Effector CD8-positive, alpha-beta T cell (primary cell): ENCODE measurements around the gene RPUSD1.

Experiments
- DNase-seq: peaks from one replicate; lab custom pipeline; 2025; lab: John Stamatoyannopoulos, UW

Gene RPUSD1

DNA sequence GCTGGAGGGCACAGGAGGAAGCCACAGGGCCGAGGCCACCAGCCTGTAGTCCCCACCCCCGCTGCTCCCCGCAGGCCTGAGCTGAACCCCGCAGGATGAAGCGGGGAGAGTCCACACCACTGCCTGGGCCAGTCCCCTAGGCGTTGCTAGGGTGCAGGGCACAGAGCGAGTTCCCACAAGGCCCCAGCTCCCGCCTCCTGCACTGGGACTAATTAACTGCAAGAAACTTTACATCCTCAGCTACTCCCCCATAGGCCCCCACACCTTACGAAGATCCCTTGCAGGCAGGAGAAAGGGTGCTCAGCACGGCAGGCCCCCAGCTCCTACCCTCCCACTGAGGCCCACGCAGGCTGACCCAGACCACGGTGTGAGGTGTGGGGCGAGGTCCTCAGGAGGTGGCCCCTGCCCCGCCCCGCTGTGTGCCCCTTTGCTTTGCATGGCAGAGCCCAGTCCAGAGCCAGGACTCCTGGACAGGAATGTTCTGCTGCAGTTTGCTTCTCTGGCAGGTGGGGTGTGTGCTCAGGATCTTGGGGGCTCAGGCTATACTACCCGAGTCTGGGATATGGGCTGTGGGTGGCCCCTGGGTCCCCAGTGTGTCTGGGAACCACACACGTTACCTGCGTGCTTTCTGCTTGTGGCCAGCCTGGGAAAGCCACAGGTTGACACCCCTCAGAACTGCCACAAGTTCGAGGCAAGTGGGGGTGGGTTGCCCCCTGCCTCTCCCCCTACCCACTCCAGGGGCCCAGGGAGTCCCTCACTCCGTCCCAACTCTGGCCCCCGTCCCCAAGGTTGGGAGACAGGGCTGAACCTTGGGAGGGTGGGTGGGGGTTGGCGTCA is 11.1 kb upstream of the RPUSD1 start:
- no peak for DNase-seq

GRCh38 chr16:798666-799065 is 10.5 kb upstream of the RPUSD1 start:
- DNase-seq: no peak

- DNase-seq: no peak
These were observed 9.5 kb upstream of the RPUSD1 start for GRCh38 chr16:797686-798085.

GRCh38 chr16:797120-797420 is 8.9 kb upstream of the RPUSD1 start:
- no peak for DNase-seq

DNA sequence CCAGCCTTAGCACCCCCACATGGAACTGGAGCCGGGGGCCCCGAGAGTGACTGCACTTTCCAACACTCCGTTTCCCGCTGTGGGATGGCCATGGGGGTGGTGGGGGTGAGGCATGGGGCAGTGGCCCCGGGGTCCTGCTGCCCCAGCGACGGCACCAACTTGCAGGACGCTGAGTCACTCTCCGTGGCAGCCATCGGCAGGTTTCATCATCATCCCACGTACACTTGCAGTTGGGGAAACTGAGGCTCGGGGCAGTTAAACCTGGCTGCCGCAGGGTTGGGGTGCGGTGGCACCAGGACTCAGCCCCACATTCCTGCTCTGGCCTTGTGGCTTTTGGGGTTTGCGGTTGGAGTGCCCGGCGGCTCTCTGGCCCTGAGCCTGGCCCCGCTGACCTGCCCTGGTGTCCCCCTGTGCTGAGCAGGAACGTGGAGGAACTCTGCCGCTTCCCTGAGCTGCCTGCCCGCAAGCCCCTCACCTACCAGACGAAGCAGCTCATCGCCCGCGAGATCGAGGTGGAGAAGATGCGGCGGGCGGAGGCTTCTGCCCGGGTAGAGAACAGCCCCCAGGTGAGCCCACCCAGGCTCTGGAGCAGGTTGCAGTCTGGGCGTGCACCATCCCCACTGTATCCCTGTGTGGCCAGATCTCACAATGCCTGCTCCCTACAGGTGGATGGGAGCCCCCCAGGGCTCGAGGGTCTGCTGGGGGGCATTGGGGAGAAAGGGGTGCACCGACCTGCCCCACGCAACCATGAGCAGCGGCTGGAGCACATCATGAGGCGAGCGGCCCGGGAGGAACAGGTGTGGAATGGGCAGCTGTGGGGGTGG is 8.3 kb upstream of the RPUSD1 start:
- no peak for DNase-seq

DNA sequence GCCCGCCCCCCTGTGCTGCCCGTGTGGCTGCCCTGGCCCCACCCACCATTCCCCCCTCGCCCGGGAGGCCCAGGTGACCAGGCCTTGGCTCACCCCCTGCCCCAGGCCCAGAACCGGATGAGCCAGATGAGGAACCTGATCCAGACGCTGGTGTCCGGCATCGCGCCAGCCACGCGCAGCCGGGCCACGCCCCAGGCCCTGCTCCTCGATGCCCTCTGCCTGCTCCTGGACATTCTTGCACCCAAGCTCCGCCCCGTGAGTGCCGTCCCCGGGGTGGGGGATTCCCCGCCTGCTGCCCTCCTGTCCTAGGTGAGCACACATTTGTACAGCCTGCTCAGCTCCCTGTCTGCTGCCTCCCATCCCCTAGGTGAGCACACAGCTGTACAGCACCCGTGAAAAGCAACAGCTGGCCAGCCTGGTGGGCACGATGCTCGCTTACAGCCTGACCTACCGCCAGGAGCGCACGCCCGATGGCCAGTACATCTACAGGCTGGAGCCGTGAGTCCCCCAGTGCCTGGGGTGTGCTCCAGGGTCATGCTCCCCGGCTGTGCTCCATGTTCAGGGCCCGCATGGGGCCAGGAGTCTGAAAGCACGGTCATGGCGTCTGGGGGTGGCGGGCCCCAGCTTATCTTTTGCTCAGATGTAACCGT is 7.5 kb upstream of the RPUSD1 start:
- DNase-seq: no peak

DNA sequence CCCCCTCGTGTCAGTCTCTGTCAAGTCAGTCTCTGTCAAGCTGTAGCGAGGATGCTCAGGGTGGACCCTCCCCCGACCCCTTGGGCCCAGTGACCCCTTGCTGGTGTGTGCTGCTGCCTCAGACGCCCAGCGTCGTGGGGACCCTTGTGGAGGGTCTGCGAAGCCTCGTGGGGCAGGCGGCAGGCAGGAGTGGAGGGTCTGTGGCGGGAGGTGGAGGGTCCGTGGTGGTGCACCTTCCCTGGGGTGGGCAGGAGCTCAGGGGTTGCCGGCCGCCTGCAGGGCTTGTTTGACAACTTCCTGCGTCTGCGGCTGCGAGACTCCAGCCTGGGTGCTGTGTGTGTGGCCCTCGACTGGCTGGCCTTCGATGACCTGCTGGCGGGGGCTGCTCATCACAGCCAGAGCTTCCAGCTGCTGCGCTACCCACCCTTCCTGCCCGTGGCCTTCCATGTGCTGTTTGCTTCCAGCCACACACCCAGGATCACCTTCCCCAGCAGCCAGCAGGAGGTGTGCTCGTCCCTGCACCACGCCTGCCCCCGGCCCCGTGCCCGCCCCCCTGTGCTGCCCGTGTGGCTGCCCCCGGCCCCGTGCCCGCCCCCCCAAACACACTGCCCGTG is 6.8 kb upstream of the RPUSD1 start:
- no peak for DNase-seq

DNA sequence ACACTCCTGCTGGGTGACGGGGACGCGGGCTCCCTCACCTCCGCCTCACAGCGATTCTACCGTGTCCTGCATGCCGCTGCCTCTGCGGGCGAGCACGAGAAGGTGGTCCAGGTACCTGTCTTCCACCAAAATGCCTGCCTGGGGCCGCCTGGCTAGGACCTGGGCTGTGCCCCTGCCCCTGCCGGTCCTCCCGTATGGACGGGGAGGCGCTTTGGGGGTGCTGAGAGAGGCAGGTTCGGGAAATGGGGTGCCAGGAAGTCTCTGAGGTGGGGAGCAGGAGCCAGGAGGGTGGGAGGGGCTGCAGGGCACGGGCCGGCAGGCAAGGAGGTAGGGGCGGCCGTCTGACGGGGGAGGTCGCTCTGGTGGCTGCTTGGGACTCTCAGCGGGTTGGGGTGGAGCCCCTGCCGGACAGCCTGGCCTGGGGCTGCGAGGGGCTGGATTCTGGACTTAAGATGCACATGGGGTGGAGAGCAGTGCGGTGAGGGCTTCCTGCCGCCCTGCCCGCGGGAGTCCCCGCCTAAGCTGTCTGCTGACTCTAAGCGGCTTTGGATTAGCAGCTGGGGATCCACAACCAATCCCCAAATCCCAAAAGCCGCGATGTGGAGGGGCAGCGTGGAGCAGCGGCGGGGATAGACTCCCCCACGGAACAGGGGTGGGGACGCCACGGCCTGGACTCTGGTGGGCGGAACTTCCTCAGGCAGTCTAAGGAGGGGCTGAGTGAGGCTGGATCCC is 6.1 kb upstream of the RPUSD1 start:
- no peak for DNase-seq

DNA sequence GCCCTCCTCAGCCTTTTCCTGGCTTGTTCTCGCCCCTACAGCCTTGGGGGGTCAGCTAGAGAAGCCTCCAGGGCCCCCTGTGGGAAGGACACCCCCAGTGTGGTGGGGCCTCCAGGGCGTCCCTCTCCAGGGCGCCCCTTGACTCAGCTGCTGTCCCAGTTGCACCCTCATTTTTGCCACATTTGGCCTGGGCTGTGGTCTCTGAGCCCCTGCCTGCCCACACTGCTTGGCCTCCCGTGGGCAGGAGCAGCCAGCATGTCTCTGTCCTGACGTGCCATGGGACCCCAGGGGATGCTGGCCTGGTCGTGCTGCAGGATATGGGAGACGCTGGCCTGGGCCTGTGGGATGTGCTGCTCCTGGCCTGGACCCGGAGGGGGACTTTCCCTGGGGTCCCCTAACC is 5.2 kb upstream of the RPUSD1 start:
- no peak for DNase-seq

DNA sequence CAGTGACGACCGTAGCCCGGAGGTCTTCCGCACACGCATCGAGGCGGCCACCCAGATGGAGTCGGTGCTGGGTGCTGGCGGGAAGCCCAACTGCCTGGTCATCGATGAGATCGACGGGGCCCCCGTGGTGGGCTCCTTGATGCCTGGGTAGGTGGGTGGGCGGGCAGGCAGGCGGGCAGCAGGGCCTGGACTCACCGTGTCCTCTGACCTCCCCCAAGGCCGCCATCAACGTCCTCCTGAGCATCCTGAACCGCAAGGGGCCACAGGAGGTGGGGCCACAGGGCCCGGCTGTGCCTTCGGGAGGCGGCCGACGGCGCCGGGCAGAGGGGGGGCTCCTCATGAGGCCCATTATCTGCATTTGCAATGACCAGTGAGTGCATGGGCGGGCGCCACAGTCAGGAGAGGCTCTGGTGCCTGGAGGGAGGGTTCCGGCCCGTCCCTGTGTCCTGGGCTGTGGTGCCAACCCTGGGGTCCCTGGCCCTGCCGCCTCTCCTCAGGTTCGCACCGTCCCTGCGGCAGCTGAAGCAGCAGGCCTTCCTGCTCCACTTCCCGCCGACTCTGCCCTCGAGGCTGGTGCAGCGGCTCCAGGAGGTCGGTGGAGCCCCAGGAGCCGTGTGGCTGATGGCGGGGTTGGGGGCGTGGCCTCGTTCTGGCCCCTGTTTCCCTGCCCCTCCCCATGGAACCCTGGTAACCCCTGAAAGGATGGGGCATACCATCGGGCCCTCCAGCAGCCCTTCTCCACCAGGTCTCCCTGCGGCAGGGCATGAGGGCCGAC is 4.2 kb upstream of the RPUSD1 start:
- no peak for DNase-seq

DNA sequence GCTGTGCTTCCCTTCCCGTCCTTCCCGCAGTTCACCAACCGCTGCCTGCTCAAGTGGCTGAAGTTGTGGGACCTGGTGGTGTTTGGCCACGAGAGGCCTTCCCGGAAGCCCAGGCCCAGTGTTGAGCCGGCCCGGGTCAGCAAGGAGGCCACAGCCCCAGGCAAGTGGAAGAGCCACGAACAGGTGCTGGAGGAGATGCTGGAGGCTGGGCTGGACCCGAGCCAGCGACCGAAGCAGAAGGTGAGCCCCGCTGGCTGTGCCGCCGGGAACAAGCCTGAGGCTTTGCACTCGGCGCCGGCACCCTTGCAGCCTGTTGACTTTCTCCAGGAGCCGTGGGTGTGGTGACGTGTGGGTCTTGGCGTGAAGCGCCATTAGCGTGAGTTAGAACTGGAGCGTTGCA is 3.0 kb upstream of the RPUSD1 start:
- DNase-seq: no peak

DNA sequence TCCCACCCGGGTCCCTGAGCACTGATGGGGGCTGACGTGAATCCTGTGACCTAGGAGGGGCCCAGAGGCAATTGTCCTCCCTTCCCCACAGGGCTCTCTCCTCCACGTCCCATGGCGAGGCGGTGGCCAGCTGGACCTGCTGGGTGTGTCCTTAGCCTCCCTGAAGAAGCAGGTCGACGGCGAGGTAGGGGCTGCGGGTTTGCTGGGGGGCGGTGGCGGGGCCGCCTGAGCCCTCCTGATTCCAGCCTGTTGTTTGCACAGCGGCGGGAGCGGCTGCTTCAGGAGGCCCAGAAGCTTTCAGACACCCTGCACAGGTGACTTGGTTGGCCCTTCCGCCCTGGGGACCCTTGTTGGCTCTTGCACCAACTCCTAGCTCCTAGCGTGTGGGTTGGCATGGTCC is 1.9 kb upstream of the RPUSD1 start:
- DNase-seq: no peak

- DNase-seq: no peak
These were observed 1.1 kb upstream of the RPUSD1 start for GRCh38 chr16:789191-789850.

- DNase-seq: peak; percentile 87
These were observed 382 bp upstream of the RPUSD1 start, which contains the start of gene CHTF18 for GRCh38 chr16:788399-789126. Gene CHTF18, plus strand, starts transcription at chr16:788620. Its CDS starts 65 bp downstream, at chr16:788685.

DNA sequence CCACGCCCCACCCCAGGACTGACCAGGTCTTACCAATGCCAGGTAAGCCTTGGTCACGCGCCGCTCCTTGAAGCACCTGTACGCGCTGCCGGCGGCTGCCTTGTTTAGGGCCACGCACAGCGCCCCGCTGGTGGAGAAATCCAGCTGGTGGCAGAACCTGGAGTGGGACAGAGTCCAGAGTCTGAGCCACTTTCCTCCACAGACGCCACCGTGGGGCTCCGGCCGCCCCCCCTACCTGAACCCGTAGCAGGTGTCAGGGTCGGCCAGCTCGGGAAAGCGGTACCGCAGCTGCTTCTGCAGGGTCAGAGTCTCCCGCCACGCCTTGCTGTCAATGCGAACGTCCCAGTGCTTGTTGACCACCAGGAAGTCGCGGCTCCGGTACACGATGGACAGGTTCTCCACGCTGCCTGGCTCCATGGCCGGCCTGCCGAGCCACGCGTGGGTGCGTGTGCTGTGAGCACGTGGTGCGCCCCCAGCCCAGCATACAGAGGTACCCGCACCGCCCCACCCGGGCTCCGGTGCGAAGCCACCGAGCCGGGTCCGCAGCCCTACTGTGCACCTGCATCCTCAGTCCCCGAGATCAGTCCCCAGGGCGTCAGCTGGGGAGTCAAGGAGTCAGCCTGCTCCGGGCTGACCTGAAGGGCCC is 737 bp downstream of the RPUSD1 start:
- DNase-seq: no peak

DNA sequence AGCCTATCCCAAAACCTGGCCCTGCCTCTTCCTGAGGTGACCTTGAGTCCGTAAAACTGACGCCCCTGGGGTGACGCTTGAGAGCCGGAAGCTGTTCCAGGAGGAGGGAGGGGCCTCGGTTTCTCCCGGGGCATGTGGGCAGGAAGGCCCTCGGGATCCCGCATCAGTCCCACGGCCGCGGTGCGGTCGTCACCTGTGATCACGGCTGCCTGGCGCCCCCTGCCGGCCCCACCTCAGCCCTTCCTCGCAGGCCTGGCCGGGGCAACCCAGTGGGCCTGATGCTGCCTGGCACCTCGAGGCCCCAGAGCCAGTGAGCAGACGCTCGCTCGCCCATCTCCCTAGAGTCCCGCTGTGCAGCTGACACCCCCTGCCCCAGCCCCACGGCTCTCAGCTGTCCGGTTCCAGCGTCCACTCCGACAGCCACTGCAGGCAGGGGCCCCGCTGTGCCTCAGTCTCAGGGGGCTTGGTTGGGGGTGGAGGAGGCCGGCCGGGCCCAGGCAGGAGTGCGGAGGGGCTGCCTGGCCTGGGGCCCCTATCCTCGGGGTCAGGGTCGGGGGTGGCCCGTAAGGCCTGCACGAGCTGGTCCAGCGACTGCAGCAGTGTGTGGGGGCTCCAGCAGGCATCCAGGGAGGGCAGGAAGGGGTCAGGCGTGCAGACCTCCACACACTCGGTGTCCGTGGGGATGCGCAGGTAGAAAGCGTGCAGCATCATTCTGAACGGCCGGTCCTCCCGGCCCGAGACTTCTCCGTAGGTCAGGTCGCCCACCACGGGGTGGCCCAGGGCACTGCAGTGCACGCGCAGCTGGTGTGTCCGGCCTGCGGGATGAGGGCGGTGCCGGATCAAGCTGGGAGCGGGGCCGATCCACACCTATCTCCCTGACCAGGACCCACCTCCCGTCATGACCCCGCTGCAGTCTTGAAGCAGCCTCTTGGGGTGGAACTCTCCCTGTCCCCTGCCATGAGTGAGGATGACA is 2.3 kb downstream of the RPUSD1 start:
- peak; percentile 62 for DNase-seq

GRCh38 chr16:784431-784830 is 3.8 kb downstream of the RPUSD1 start:
- no peak for DNase-seq
